CD4-positive, alpha-beta T cell (primary cell): ENCODE results near the gene INO80. TPM values are rescaled to one million over a fixed set of nuclear protein-coding genes. Genes with fewer than 3 reads are reported as not detected.
A peak's percentile ranks its signal among the peaks of the same experiment; 100 is the strongest.

Experiments used
- ATAC-seq: fragments of 200-7000 bp; cut with Tn5 transposase; one replicate; pipeline ENCODE4 v1.10.0; 2022; ENCODE audit warnings: mild to moderate bottlenecking; ENCODE audit not compliant: poor library complexity
- CTCF ChIA-PET: fragments of 350-600 bp; sonication (Branson Sonifier 250); formaldehyde crosslinking; loops from one replicate; lab custom pipeline; 2021; ENCODE audit warnings: antibody characterized with exemption, inconsistent platforms; lab: Charles Lee
- POLR2A ChIA-PET: fragments of 350-600 bp; sonication (Branson Sonifier 250); formaldehyde crosslinking; loops from one replicate; lab custom pipeline; 2021; ENCODE audit warnings: antibody characterized with exemption, inconsistent platforms; lab: Charles Lee
- DNase-seq, 14 experiments: peaks; one replicate each; pipeline ENCODE4 v3.0.0-alpha.2; 2013 to 2020; ENCODE audit warnings: mixed read lengths in 2 of 14
- H3K27ac ChIP-seq, 2 donors: one replicate each; pipeline versions ENCODE4 v1.5.1 to v1.7.0; 2013; ENCODE audit warnings: low read length in 2 of 2, low read depth in 1 of 2, mild to moderate bottlenecking in 1 of 2
- H3K27me3 ChIP-seq, 2 experiments: 1 replicate in 1 of 2; 2 replicates in 1 of 2; pipeline versions ENCODE4 v1.6.1 to v1.7.0; 2013; ENCODE audit warnings: low read length in 2 of 2, control low read depth in 1 of 2, mild to moderate bottlenecking in 1 of 2, moderate library complexity in 1 of 2; ENCODE audit not compliant: insufficient read depth in 2 of 2, control insufficient read depth in 1 of 2
- H3K36me3 ChIP-seq: one replicate; pipeline ENCODE4 v1.6.1; 2013; ENCODE audit warnings: low read length, control low read depth; ENCODE audit not compliant: insufficient read depth
- H3K4me1 ChIP-seq: one replicate; pipeline ENCODE4 v1.6.1; 2013; ENCODE audit warnings: low read length, control low read depth; ENCODE audit not compliant: insufficient read depth
- H3K4me3 ChIP-seq: one replicate; pipeline ENCODE4 v1.5.1; 2013; ENCODE audit warnings: mild to moderate bottlenecking, low read length, moderate library complexity
- H3K9me3 ChIP-seq, 2 experiments: 1 replicate in 1 of 2; 2 replicates in 1 of 2; pipeline versions ENCODE4 v1.6.1 to v1.7.0; 2013; ENCODE audit warnings: low read length in 2 of 2, mild to moderate bottlenecking in 2 of 2, control low read depth in 1 of 2, moderate library complexity in 1 of 2; ENCODE audit not compliant: control insufficient read depth in 1 of 2, insufficient read depth in 1 of 2
- H3K27ac Mint-ChIP-seq: one replicate; pipeline ENCODE4 v1.8.0; 2020; ENCODE audit warnings: mixed read lengths
- H3K27me3 Mint-ChIP-seq: one replicate; pipeline ENCODE4 v1.8.0; 2021; ENCODE audit warnings: mixed read lengths
- H3K36me3 Mint-ChIP-seq: one replicate; pipeline ENCODE4 v1.8.0; 2021; ENCODE audit warnings: low read depth, mixed read lengths
- H3K4me1 Mint-ChIP-seq: one replicate; pipeline ENCODE4 v1.8.0; 2021; ENCODE audit warnings: low read depth, mixed read lengths
- H3K4me3 Mint-ChIP-seq: one replicate; pipeline ENCODE4 v1.8.0; 2020; ENCODE audit warnings: mild to moderate bottlenecking, mixed read lengths
- H3K9me3 Mint-ChIP-seq: one replicate; pipeline ENCODE4 v1.8.0; 2020; ENCODE audit warnings: mixed read lengths
- CTCF ChIP-seq: fragments of 200-600 bp; IDR thresholded peaks from one replicate; pipeline ENCODE4 v1.8.0; 2022; ENCODE audit warnings: antibody characterized with exemption, mild to moderate bottlenecking
- intact Hi-C, 2 experiments: fragments of 100-400 bp; cut with DNase I in 1 of 2; cut with micrococcal nuclease in 1 of 2; formaldehyde crosslinking; loops; one replicate each; pipeline versions ENCODE4 v1.15.1 to v1.9.0; 2023 to 2025; cut with DNase I, micrococcal nuclease
- total RNA-seq, 174 experiments: library from RNA in 2 of 174; stranded (reverse) in 2 of 174; gene quantifications; one replicate each; pipeline ENCODE4 v1.2.3 and lab custom pipeline; 2021 to 2026

Gene INO80
- total RNA-seq, 2 experiments from 2014 or later, result 20.3 to 22.9 TPM

GRCh38 chr15:41017066-41017735 is 98.9 kb downstream of the INO80 start:
- Histone ChIP-seq H3K9me3 (no peaks in the 10 kb centered on the region), H3K27me3 (no peaks in the 10 kb centered on the region), H3K36me3 (peaks cover 68% of the 10 kb centered on the region), H3K4me1 (no peaks in the 10 kb centered on the region), H3K27ac (no peak overlapping the region), H3K4me3 (no peak overlapping the region)
- H3K4me3 Mint-ChIP-seq, result no peak overlapping the region
- no peak for TF ChIP-seq CTCF
- peaks cover 6% of the 10 kb centered on the region for H3K4me1 Mint-ChIP-seq
- no peaks in the 10 kb centered on the region for H3K9me3 Mint-ChIP-seq
- H3K36me3 Mint-ChIP-seq, result peaks cover 83% of the 10 kb centered on the region
- ATAC-seq, result no peak
- DNase-seq, result no peak
- intact Hi-C loops, result no loop called here
- CTCF ChIA-PET, result interaction anchor here (2.6 kb wide), 1 partner anchor 113 kb away, joined by 7 read pairs; no protein-coding TSS in a partner anchor
- no peaks in the 10 kb centered on the region for H3K27me3 Mint-ChIP-seq
- POLR2A ChIA-PET, result no interaction called here
- no peak overlapping the region for H3K27ac Mint-ChIP-seq

GRCh38 chr15:41013691-41014414 is 102.2 kb downstream of the INO80 start:
- intact Hi-C loops, result no loop called here
- Histone ChIP-seq H3K4me3 (no peak overlapping the region), H3K27me3 (no peaks in the 10 kb centered on the region), H3K36me3 (peaks cover 40% of the 10 kb centered on the region), H3K27ac (no peak overlapping the region), H3K9me3 (no peaks in the 10 kb centered on the region), H3K4me1 (no peaks in the 10 kb centered on the region)
- DNase-seq (peak in 3 of 14 experiments; percentile 5 to 50 (median 47)), ATAC-seq (no peak)
- TF ChIP-seq CTCF, result no peak
- H3K4me1 Mint-ChIP-seq, result peaks cover 12% of the 10 kb centered on the region
- no peak overlapping the region for H3K27ac Mint-ChIP-seq
- H3K27me3 Mint-ChIP-seq, result no peaks in the 10 kb centered on the region
- ChIA-PET POLR2A (interaction anchor here (0.9 kb wide), 1 partner anchor 38 kb away, joined by 3 read pairs; no protein-coding TSS in a partner anchor), CTCF (no interaction called here)
- peaks cover 83% of the 10 kb centered on the region for H3K36me3 Mint-ChIP-seq
- H3K9me3 Mint-ChIP-seq, result no peaks in the 10 kb centered on the region
- no peak overlapping the region for H3K4me3 Mint-ChIP-seq

GRCh38 chr15:41011055-41011815 is 104.8 kb downstream of the INO80 start:
- no peak for TF ChIP-seq CTCF
- POLR2A ChIA-PET, result no interaction called here
- no peak overlapping the region for H3K27ac ChIP-seq
- no peaks in the 10 kb centered on the region for H3K4me1 ChIP-seq
- H3K36me3 ChIP-seq, result peaks cover 26% of the 10 kb centered on the region
- intact Hi-C loops, result no loop called here
- no peak overlapping the region for H3K4me3 Mint-ChIP-seq
- ATAC-seq, result no peak
- peaks cover 76% of the 10 kb centered on the region for H3K36me3 Mint-ChIP-seq
- CTCF ChIA-PET, result no interaction called here
- H3K4me3 ChIP-seq, result no peak overlapping the region
- peaks cover 6% of the 10 kb centered on the region for H3K4me1 Mint-ChIP-seq
- H3K27ac Mint-ChIP-seq, result no peak overlapping the region
- H3K27me3 ChIP-seq, result no peaks in the 10 kb centered on the region
- no peaks in the 10 kb centered on the region for H3K27me3 Mint-ChIP-seq
- H3K9me3 ChIP-seq, result no peaks in the 10 kb centered on the region
- no peak for DNase-seq
- H3K9me3 Mint-ChIP-seq, result no peaks in the 10 kb centered on the region
